HG02623 (cell line): ENCODE data around the gene GRM7.

ENCODE experiments used
- ATAC-seq: cut with Tn5 transposase; IDR thresholded peaks from one replicate; pipeline ENCODE4 v1.9.1; 2021; ENCODE audit warnings: moderate library complexity; ENCODE audit not compliant: unreplicated experiment

Gene GRM7

GRCh38 chr3:7292362-7292761 is 431.4 kb downstream of the GRM7 start:
- no peak for ATAC-seq

GRCh38 chr3:7293286-7293685 is 432.4 kb downstream of the GRM7 start:
- no peak for ATAC-seq

- ATAC-seq: no peak
Observed at GRCh38 chr3:7305561-7305960, 444.6 kb downstream of the GRM7 start.

- ATAC-seq: no peak
Observed at GRCh38 chr3:7306901-7307300, 446.0 kb downstream of the GRM7 start.

GRCh38 chr3:7307410-7307809 is 446.5 kb downstream of the GRM7 start:
- no peak for ATAC-seq

- ATAC-seq: no peak
Observed at GRCh38 chr3:7309641-7310102, 448.8 kb downstream of the GRM7 start.

GRCh38 chr3:7315037-7315436 is 454.1 kb downstream of the GRM7 start:
- no peak for ATAC-seq

GRCh38 chr3:7322957-7323669 is 462.2 kb downstream of the GRM7 start:
- no peak for ATAC-seq

GRCh38 chr3:7328339-7328738 is 467.4 kb downstream of the GRM7 start:
- no peak for ATAC-seq

GRCh38 chr3:7332696-7333095 is 471.8 kb downstream of the GRM7 start:
- no peak for ATAC-seq

- no peak for ATAC-seq
Observed at GRCh38 chr3:7333125-7333524, 472.2 kb downstream of the GRM7 start.

- no peak for ATAC-seq
Observed at GRCh38 chr3:7340795-7341194, 479.9 kb downstream of the GRM7 start.

- ATAC-seq: no peak
Observed at GRCh38 chr3:7346364-7346763, 485.4 kb downstream of the GRM7 start.

GRCh38 chr3:7357101-7357500 is 496.2 kb downstream of the GRM7 start:
- ATAC-seq: no peak

GRCh38 chr3:7367968-7368367 is 507.1 kb downstream of the GRM7 start:
- ATAC-seq: no peak

GRCh38 chr3:7368597-7368996 is 507.7 kb downstream of the GRM7 start:
- ATAC-seq: no peak

GRCh38 chr3:7371693-7372572 is 511.0 kb downstream of the GRM7 start:
- no peak for ATAC-seq

GRCh38 chr3:7377103-7377502 is 516.2 kb downstream of the GRM7 start:
- no peak for ATAC-seq

GRCh38 chr3:7381741-7382140 is 520.8 kb downstream of the GRM7 start:
- ATAC-seq: no peak

- no peak for ATAC-seq
Observed at GRCh38 chr3:7382293-7383010, 521.5 kb downstream of the GRM7 start.

GRCh38 chr3:7385635-7386034 is 524.7 kb downstream of the GRM7 start:
- ATAC-seq: no peak

- ATAC-seq: no peak
Observed at GRCh38 chr3:7388026-7388425, 527.1 kb downstream of the GRM7 start.
